GM21717 (cell line): ENCODE measurements around the gene ATXN1.

ENCODE experiments used
- ATAC-seq: cut with Tn5 transposase; IDR thresholded peaks from one replicate; pipeline ENCODE4 v1.9.1; 2021; ENCODE audit warnings: mild to moderate bottlenecking, moderate library complexity; ENCODE audit not compliant: unreplicated experiment

The ATXN1 gene

DNA sequence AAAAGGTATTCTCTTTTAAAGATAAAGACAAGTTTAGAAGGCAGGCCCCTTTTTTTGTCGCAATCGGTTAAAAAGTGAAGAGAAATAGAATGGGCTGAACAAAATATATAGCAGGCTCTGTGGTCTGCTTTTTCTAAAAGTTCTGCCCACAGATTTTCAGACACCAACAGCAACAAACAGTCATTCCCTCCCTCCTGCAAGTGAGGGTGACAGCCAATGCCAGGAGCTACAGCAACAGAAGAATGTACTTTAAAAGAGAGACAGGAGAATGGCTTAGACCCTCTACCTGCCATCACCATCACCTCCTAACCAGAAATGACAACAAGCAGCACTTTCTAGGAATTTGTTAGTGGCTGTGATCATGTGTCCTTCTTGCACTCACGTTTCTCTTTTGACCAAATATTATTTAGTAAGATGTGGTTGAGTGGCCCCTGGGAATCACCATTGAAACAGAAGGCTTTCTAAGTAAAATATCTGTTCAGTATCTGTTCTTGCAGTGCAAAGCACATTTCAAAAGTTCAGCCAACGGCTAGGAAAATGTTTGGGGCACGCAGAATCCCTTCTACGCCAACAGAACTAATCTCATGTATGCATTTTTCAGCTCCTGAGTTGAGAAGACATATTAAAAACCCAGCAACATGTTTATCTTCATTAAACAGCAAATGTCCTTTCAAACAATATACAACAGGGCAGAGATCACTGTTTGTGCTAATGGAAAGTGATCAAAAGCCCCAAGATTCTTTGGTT, 248.5 kb downstream of the ATXN1 start:
- no peak for ATAC-seq

DNA sequence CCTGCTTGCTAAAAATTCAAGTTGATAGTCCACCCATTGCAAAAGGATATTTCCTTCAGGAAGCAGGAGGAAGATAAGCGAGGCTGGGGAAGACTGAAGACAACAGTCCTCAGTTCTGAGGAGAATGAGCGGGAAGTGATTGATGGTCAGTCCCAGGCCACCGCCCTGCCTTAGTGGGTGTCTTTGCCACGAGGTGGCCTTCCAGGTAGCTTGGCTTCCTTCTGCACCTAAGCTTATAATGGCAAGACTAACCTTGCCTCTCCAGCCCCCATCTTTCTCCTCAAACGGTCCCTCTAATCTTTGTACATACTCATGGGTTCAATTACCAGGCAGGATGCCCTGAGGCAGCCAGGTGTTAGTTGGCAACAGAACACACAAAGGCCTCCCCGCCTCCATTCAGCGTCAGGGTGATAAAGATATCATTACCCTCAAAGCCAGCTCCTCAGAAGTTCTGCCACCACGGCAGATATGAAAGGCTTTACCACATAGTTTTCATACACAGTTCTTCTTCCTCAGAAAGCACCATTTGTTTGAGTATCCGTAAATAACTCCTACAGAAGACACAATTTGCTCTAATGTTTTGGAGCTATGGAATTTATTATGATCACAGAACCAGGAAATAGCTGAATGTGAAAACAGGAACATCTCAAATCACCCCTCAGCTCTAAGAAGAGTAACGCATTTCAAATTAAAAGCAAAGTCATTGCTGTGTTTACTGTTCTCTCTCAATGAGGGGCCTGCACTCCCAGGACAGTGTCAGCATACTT, 249.4 kb downstream of the ATXN1 start:
- ATAC-seq = peak; percentile 63

DNA sequence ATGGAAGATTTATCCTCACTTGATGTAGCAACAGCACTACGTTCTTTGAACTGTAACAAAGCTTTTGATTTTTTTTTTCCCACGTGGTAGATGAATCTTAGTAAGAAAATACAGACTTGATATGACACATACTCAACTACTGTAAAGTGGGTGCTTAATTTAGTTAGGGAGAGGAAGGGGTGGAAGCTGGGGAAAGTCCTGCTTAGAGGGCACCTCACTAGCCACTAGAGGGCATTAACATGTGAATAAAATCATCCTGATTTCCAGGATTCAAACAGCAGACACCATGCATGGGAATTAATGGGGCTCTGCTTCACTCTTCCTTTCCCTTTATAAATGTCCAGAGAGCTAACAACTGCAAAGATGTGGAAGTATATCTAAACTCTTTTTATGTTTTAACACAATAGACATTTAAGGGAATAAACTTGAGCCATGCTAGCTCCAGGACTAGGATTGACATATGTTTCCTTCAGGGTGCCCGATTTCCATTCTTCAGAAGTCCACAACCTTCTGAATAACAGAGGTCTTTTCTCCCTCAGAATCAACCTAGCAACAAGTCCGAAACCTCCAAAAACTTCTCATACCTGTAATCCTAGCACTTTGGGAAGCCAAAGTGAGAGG, 250.1 kb downstream of the ATXN1 start:
- ATAC-seq = no peak

DNA sequence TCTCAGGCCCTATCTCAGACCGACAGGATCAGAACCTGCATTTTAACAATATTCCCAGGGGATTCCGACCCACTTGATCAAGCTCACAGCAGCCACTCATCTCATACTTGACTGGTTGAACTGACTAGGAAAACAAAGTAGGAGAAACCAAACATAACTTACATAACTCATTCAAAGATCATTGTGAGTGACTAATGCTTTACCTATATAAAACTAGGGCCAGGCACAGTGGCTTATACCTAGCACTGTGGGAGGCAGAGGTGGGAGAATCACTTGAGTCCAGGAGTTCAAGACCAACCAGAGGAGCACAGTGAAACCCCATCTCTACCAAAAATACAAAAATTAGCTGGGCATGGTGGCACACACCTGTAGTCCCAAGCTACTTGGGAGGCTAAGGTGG, 251.0 kb downstream of the ATXN1 start:
- ATAC-seq = no peak

DNA sequence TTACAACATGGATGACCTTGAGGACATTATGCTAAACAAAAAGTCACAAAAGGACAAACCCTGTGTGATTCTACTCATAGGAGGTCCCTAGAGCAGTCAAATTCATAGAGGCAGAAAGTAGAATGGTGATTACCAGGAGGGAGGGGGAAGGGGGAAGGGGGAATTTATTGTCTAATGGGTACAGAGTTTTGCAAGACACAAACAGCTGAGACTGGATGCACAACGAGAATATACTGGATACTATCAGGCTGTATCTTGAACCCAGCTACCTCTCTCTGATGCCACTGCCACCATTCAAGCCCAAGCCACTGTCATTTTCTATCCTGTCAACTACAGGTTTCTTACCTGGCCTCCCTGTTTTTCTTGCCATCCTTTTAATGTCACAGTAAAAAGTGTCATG, 252.3 kb downstream of the ATXN1 start:
- no peak for ATAC-seq

DNA sequence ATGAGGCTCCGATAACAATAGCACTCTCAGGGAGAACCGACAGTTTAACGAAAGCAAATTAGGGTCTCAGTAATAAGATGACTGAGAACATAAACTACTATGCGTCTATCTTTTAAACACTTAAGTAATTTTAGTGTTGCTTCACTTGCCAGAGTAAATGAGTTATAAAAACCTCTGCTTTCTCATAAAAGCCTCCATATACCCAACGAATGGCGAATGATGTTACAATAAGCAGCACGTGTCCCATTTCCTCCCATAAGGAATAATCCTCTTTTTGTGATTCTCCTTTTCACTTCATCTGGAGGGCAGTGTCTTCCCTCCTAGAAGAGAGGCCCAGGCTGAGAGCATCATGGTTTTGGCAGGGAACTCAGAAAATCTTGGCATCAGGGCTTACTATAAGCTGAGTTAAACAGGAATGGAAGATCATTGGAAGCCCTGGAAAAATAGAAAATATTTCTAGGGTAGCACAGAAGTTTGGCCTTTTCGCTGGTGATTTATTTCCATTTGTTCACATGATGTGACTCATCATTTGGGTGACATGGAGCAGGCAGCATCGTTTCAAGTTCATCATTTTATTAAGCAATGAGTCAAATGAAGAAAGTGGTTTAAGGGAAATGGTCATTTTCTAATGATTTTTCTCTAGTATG, 255.4 kb downstream of the ATXN1 start:
- no peak for ATAC-seq

DNA sequence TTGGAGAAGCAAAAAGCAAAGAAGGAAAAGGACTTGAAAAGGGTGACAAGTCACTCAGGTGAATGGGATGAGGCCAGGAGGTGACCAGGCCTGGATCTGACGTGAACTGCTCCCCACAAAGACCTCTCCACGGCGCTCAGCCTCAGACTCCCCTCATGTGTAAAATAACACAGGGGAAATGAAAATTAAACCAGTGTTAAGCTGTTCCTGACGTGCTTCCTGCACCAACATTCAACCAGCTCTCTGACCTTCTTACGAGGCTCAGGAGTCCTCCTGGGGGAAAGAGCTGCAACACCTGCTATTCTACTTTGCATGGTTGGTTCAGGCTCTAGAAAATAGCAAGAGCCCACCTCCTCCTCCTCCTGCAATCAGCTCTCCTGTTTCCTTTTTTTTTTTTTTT, 256.7 kb downstream of the ATXN1 start:
- no peak for ATAC-seq

DNA sequence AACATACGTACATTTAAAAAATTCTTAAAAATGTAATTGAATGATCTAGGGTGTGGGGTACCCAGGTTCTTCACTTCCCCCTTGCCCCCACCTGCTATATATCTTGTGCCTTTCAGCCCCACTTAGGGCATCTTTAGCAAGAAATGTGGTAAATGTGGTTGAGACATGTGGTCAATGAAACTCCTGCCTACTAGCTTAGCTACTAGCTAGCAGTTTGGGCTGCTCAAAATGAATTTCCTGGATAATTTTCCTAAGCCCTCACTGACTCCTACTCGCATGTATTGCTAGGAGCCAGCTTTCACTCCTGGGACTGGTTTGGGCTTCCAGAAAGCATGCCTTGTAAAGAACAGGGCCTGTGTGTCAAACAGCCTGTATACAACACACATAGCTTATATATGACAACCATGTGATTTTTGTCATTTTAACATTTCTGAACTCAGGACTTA, 257.3 kb downstream of the ATXN1 start:
- ATAC-seq = peak; percentile 83

DNA sequence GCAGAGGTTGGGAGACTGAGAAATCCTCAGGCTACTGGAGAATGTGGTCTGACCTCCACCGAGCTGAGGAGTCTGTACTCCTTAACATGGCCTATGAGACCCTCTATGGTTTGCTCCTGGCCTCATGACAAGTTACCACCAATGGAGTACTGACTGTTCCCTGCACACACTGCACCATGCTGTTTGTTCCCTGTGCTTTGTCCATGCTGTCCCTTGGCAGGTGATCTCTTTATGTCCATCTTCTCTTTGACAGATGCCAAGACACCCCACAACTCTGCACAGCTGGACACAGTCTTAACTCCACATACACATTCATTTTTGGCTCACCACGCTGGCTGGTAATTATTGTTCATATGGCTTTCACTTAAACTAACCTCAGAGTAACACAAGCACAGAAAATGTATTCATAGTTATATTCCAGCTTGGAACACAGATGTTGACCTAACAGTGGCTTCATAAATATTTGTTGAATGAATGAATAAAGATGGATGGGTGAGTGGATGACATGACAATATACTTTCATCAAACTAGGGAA, 258.0 kb downstream of the ATXN1 start:
- ATAC-seq = no peak

DNA sequence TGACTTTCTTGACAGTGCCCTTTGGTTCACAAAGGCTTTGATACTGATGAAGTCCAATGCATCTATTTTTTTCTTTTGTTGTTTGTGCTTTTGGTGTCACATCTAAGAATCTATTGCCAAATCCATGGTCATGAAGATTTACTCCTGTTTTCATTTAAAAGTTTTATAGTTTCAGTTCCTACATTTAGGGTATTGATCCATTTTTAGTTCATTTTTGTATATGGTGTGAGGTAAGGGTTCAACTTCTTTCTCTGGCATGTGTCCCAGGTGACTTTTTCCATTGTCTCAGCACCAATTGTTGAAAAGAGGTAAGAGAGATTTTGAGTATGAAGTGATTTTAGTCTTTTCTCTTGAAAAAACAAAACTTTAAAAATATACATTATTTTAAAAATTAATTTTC, 262.3 kb downstream of the ATXN1 start:
- no peak for ATAC-seq

DNA sequence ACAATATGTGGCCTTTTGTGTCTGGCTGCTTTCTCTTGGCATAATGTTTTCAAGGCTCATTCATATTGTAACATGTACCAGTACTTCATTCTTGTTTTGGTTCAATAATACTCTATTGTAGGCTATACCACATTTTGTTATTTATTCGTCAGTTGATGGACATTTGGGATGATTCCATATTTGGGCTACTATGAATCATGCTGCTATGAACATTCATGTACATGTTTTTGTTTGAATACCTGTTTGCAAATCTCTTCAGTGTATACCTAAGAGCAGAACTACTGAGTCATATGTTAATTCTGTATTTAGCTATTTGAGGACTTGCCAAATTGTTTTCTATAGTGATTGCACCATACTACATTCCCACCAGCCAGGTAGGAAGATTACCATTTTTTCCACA, 263.0 kb downstream of the ATXN1 start:
- ATAC-seq = no peak

DNA sequence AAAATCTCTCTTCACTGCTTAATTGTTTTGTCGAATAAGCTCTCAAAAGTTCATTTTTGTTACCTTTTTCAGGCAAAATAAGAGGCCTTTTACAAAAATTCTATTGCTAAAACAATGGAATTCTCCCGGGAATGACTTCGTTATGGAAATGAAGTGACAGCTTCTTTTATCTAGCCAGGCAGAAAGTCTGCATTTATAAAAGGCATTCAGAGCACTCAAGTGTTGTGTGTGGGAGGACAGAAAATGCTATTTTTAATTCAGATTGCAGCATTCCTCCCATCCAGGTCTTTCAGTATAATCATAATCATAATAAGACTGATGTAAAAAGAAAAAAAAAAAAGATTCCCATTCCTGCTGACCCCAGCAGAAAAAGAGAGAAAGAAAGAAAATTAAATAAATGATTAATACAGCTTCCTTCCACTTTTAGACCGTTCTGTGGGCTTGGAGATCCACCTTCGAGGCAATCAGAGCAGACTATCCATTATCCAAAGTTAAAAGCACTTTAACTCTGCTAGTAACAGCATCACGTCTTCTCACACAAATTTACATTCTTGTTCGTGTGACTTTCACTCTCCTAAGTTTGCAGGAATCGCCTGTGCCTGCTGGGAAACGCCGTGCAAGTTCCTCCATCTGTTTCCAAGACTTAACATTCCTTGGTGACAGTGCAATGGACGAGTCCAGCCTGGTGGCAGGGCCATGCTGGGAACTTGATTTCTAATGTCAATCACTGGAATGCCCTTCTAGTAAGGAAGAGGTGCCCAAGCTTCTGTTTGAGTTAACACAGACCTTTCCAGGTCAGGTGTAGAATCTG, 264.1 kb downstream of the ATXN1 start:
- ATAC-seq = no peak

DNA sequence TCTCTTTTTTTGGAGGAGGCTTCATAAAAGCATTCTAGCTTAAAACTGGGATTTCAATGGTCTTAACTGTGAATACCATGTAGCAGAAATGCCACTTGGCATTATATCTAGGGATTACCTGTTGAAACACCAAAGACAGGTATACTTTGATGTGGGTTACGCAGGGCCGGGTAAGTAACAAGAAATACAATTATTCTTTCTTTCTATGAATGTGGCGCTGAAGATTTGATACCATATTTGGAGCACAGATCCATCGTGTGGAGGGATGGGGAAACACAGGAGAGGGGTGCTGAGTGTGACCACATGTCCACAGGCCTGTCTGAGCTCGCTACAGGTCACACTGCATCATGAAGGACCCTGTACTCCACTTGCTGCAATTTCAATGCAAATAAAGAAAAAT, 265.1 kb downstream of the ATXN1 start:
- ATAC-seq = no peak

DNA sequence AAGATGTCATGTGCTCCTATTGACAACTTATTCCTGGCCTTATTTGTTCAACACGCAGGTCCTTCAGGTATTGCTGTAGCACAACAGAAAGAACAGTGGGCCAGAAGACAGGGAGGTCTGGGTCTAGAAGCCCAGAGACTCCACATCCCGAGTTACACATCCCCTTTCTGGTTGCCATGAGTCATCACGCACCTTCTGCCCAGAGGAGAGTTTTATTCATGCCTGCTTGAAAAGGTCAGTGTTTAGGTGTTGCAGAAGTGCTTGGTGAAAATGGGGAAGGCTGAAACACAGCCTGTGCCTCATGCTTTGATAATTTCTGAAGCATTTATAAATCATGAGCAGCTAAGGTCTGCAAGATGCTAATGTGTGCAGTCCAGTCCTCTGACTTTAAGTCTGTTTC, 266.5 kb downstream of the ATXN1 start:
- peak; percentile 84 for ATAC-seq

DNA sequence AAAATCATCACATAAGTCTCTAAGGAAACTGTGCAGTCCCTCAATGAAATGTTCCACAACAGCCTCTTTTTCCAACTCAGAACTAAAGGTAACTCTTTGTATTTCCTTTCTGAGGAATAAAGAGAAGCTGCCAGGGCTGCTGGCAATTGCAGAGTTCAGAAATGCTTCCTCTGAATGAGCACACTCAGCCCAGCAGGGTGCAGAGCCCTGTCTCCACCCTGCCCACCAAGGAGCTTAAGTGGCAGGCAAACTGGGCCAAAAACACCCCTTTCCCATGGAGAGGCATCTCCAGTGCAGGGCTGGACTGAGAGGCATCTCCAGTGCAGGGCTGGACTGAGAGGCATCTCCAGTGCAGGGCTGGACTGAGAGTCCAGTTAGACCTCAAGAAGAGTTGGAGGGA, 267.5 kb downstream of the ATXN1 start:
- no peak for ATAC-seq

DNA sequence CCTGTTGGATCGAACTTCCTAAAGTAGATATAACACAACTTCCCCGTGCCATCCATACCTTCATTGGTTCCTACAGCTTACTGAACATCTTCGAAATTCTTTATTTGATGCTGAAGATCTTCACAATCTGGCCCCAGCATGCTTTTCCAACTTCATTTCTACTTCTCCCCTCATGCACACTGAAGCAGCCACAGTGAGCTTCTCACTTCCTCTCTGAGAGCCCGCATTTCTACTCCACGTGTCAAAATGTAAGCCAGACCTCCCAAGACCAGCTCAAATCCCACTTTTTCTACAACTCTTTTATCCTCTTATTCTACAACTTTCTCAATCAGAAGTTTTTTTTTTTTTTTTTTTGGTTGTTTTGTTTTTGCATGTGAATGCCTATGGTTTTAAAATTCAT, 268.1 kb downstream of the ATXN1 start:
- ATAC-seq = peak; percentile 46

DNA sequence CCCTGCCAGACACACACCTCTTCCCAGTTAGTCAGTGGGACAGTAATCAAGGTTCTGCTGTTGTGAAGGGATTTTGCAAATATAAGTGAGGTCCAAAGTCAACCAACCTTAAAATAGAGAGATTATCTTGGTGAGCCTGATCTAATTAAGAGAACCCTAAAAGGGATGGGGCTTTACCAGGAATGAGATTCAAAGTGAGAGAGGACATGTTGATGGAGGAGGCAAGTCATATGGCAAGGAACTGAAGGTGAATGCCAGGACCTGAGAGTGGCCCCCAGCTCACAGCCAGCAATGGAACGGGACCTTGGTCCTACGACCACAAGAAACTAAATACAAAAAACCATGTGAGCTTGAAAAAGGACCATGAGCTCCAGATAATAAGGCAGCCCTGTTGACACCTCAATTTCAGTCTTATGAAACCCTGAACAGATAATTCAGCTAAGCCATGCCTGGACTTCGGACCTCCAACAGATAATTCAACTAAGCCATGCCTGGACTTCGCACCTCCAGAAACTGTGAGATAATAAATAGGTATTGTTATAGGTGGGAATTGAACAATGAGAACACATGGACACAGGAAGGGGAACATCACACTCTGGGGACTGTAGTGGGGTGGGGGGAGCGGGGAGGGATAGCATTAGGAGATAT, 269.5 kb downstream of the ATXN1 start:
- no peak for ATAC-seq

DNA sequence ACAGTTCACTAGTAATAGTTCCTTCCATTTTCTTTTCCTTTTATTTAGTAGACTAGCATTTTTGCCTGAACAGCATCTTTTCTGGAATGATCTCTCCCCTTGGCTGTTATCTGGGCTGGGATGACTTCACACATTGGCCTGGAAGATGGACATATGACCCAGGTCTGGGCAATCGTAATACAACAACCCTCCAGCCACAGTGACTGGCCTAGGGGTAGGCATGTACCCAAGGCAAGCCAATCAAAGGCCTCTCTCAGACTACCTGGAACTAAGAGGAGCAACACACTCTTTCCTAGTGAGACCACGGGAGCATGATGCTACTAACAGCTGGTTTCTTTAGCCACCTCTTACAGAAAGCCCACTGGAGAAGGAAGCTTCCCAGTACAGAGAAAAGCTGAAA, 270.6 kb downstream of the ATXN1 start:
- no peak for ATAC-seq

DNA sequence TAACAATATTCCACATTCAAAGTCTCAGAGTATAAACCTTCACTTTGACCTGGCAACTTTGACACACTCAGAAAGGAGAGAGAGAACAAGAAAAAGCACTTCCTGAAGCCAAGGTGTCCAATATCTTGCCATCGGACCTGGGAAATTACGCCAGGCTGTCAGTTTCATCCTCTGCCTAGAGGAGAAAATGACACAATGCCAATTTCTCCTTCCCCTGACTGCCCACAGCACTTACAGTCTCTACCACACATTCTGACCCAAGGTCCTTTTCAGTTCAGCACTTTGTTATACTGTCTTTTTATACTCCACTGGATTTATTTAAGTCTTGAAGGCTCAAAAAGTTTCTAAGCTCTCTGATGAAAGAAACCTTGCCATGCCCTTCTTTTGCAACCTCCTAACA, 272.4 kb downstream of the ATXN1 start:
- no peak for ATAC-seq
